ENCODE measurements around the gene DNAJC19.

DNAJC19 gene

DNA sequence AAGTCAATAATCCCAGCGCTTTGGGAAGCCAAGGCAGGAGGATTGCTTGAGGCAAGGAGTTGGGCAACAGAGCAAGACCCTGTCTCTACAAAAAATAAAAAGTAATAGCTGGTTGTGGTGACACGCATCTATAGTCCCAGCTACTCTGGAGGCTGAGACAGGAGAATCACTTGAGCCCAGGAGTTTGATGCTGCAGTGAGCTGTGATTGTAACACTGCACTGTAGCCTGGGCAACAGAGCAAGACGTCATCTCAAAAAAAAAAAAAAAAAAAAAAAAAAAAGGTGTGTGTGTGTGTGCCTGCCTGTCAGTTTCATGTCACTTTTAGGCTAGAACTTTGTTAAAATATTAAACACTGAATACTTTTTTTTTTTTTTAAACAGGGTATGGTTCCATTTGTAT lies 28.4 kb downstream of the DNAJC19 start:
- DNase-seq (ENCODE audit: low spot score): no peak

DNA sequence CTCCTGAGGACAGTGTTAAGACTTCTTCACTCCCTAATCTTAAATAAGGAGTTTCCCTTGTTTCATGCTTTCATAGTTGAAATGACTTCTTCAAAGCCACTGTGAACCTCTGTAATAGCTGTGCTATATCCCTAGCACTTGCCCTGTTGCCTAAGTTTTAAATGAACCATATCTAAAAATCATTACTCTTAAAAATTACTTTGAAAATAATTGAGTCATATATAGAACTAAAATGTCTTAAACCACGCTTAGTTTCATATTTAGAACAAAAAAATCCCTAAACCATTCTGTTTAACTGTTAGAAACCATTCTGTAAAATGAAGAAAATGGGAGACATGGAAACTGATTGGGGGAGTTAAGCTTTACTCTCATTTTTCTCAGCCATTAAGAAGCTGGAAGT lies 29.8 kb downstream of the DNAJC19 start:
- DNase-seq (ENCODE audit: low spot score): no peak

DNA sequence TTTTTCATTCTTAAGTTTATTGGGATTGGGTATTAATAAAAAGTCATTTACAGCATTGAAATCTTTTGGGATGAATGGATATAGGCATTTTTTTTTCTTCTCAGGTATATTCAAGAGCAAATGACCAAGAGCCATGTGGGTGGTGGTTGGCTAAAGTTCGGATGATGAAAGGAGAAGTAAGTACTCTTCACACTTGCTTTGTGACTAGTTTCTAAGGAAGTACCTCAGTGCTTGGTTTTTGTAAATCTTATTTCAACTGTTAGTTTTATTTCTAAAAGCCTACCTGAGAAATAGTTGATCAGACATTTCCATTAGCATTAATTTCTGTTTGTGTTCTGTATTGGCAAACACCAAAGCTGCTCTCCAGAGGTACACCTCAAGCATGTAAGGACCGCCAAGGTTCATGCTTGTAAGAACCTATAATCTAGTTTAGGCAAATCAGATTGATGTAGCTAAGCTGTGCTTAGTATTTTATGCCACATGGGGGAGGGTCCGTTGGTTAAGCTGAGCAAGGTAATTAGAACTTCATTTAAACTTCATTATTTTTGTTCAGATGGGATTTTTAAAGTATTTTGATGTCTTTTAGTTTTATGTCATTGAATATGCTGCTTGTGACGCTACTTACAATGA lies 41.7 kb downstream of the DNAJC19 start:
- DNase-seq (ENCODE audit: low spot score): no peak

DNA sequence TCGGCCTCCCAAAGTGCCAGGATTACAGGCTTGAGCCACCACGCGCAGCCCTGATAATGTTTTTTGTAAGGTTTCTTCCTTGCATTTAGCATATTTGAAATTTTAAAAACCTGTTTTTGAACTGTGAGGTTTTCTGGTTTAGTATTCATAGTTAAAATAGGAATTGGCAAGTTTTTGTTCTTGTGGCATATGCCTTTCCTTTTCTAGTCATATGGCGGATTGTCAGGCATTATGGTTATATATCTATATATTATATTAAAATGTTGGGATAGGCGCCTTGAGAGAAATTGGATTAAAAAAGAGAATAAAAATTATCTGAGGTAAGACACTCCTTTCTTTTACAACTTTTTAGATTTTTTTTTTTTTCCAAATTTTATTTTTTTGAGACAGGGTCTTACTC lies 48.7 kb downstream of the DNAJC19 start:
- DNase-seq (ENCODE audit: low spot score): no peak

DNA sequence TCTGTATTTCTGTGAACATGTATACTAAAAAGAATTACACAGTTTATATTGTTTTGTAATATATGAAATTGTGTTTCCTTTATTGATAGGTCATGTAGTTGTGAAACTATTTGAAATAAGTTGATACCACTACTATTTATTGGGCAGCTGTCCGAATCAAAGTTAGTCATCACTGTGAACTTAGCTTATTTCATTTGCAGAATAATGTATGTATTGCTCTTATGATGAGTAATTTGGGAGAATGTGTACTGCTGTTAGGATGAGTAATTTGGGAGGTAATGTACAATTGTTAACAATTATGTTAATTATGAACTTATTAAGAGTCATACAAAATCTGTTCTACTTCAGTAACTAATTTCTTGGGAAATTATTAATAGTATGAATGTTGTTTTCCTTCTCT lies 54.9 kb downstream of the DNAJC19 start:
- DNase-seq (ENCODE audit: low spot score): no peak
